Mucosa of gallbladder (tissue), 1 donor: Measurements from ENCODE around the gene DBN1. TPM values are rescaled to one million over a fixed set of nuclear protein-coding genes. Genes with fewer than 3 reads are reported as not detected.

Experiments
- DNase-seq: peaks from one replicate; pipeline ENCODE4 v3.0.0-alpha.2; 2020; ENCODE audit warnings: low spot score
- total RNA-seq: library from RNA; stranded (reverse); gene quantifications from one replicate; pipeline ENCODE4 v1.2.1, GENCODE V29; 2021
- donor health status: DM: no; HTN: no; CAD: no.

Gene DBN1
- 89.0 TPM for total RNA-seq

DNA sequence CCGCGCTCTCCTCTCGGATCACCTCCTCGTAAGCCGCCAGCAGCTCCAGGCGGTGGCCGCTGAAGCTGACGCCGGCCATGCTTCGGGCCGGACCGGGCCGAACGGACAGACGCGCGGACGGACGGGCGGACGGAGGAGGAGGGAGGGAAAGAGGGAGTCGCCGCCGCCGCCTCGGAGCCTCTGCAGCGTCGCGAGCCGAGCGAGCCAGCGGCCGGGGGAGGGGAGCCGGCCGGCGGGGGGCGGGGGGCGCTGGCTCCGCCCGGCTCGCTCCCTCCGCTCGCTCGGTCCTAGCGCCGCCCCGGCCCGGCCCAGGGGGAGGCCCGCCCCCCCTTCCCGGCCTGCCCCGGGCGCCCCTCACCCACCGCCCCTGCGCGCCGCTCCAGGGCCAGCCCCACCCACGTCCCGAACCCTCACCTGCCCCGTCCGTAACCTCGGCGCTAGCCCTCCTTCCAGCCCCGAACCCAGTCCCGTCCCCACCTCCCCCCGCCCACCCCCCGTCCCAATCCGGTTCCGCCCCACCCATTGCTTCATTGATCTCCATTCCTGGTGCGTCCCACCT is at the start of gene DBN1:
Gene DBN1 (minus strand): TSS at position 192 of the 559 bp plus-strand sequence. CDS start 113 bp downstream, at position 79.
- DNase-seq: no peak

GRCh38 chr5:177520916-177521513 is 47.6 kb upstream of the DBN1 start:
- DNase-seq: no peak

- no peak for DNase-seq
Observed at GRCh38 chr5:177520271-177520670, 46.8 kb upstream of the DBN1 start.

DNA sequence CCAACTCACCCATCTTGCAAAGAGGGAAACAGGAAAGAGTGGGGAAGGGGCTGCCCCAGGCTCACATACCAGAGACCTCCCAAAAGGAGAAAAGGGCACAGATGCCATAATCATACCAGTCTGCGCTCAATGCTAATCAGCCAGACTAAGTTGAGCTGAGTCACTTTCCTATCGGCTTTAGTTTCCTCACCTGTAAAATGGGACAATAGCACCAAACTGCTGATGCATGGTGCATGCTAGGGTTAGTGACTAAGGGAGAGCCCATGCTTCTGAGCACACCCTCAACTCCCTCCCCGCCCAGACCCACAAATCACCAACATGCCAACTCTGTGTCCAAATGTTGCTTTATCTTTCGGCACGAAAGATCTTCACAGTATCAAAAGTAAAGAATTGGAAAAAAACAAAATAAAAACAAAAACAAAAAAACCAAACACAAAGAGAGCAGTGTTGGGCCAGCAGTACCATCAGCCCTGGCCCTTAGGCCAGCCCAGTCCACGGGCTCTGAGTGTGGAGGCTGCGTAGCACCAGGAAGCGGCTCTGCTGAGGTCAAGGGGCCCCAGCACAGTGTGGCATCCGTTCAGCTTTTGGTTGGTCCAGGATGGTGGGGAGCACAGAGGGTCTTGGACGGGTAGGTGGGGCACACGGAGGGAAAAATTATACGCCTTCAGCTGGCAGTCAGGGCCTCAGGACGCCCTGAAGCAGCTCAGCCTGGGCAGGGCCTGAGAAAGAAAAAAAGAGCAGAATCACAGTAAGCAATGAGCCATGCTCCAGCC is 46.2 kb upstream of the DBN1 start:
- DNase-seq: no peak

DNA sequence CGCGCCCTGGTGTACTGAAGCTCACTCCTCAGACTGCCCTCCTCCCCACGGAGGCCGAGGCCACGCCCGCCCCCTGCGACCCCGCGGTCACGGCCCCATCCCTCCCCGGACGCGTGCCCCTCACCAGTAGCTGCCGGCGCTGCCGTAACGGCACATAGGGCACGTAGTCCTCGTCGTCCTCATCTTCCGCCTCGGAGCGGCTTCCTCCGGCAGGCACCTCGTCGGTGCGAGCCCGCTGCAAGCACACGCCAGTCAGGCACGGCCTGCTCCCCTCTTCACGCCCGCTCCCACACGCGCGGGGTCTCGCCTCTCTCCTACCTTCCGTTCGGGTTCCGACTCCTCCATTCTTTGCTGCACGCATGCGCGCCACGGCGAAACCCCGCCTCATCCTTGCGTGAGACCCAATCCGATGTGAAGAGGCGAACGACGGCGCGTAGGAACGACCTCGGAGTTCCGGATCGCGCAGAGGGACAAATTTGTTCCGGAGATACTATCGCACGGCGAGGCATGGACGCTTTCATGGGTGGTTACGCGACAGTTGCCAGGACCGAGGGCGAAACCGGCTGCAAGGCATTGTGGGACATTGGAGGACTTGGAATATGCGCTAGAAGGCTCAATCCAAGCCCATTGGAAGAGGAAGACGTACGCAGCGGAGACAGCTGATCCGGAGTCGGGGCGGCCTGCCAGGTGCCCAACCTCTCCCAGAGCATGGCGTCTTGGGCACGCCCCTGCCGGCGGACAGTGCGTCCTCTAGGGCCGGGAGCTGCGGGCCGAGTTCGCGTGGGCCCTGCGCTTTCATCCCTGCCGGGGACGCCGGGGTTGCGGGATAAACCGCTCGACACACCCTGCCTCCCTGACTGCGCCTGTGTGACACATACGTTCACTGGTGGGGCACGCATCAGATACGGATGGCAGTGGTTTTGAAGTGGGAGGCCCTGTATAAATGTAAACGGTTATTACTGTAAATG is 43.5 kb upstream of the DBN1 start, which contains the start of gene DDX41:
Gene DDX41 (minus strand): TSS at position 361 of the 968 bp plus-strand sequence. CDS start 16 bp downstream, at position 345.
- peak; percentile 98 for DNase-seq

- DNase-seq: no peak
Observed at GRCh38 chr5:177515580-177515979, 42.1 kb upstream of the DBN1 start.

- no peak for DNase-seq
Observed at GRCh38 chr5:177514541-177514940, 41.1 kb upstream of the DBN1 start.

DNA sequence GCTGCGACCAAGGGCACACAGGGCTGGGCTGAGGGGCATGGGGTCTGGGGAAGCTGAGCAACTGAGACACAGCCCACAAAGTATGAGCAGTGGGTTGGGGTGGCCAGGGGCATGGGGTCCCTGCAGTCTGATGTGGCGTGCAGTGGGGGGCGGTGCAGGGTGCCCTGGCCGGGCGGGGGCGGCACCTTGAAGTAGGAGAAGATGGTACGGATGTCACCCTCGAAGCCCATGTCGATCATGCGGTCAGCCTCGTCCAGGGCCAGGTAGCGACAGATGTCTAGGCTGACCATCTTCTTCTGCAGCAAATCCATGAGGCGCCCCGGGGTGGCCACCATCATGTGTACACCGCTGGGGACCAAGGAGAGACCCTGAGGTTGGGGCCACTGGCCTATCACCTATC is 40.1 kb upstream of the DBN1 start:
- DNase-seq: no peak

- no peak for DNase-seq
Observed at GRCh38 chr5:177512736-177513380, 39.4 kb upstream of the DBN1 start.

DNA sequence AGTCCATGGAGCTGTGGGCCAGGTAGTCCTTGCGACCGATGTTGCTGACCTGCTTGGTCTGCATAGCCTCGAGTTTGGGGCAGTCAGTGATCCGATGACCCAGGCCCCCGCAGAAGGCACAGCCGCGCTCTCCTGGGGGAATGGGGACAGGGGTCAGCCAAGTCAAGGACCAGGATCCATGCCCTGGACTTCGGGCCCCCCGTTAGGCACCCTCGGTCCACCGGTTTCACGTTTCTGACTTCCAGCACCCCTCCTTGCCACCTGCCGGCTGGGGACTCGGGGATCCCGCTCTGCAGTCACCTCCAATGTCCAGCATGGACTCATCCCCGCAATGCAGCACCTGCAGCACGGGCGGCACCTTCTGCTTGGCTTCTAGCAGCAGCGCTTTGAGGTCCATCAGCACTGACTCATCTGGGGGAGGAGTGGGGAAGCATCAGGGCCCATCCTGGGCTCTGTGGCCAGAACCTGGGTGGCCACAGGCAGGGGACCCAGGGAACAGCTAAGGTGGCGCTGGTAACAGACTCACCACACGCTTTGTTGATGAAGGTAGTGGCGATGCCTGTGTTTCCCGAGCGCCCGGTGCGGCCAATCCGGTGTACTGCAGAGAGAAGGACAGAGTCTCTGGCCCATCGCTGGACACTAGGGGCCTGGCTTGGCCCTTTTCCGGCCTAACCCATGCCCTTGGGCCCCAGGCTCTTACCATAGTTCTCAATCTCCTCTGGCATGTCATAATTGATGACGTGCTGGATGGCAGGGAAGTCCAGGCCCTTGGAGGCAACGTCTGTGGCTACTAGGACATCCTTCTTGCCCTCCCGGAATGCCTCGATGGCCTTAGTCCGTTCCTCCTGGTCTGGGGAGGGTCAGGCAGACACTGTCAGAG is 38.6 kb upstream of the DBN1 start:
- DNase-seq: no peak

- no peak for DNase-seq
Observed at GRCh38 chr5:177511181-177511580, 37.7 kb upstream of the DBN1 start.

- no peak for DNase-seq
Observed at GRCh38 chr5:177510567-177511053, 37.2 kb upstream of the DBN1 start.

GRCh38 chr5:177509991-177510566 is 36.6 kb upstream of the DBN1 start:
- no peak for DNase-seq

DNA sequence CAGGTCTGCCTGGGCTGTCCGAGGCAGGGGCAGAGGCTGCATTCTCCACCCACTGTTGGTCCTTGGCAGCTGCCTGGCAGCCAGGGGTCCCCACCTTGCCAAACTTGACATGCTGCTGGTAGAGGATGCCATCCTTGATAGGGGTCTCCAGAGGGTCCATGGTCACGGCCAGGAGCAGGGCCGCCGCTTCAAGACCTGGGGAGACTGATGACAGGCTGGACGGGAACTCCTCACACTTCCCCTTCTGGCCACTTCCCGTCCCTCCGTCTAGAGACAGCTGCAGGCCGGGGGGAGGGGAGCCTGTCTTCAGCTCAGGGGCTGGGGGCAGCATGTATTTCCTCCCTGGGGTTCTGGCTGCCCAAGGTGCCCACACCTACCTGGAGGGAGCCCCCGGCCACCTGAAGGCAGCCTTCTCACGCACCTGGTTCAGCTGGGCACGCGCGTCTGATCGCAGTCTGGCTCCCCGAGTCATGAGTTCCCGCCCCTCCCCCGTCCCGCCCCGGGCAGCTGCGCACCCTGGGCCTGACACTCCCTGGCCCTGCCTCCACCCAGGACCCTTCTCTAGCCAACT is 36.0 kb upstream of the DBN1 start, which contains the start of gene DOK3:
Gene DOK3 (minus strand): TSS at position 446 of the 571 bp plus-strand sequence. CDS start 286 bp downstream, at position 160.
- no peak for DNase-seq

DNA sequence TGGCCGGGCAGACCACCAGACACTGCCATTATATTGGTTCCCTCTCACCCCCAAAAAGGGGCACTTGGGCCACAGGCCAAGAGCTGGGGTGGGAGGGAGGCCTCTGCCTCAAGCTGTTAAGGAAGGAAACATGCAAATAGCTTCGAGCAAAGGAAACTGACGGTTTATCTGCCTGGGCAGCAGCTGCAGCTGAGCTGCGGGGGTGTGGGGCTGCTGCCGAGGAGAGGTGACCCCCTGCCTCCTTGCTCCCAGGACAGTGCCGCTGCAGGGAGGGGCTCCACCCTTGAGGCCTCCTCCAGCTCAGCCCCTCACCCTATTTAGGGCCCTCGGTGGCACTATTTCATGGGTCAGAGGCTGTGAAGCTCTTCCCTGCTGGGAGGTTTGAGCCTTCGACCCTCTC is 35.4 kb upstream of the DBN1 start:
- no peak for DNase-seq

DNA sequence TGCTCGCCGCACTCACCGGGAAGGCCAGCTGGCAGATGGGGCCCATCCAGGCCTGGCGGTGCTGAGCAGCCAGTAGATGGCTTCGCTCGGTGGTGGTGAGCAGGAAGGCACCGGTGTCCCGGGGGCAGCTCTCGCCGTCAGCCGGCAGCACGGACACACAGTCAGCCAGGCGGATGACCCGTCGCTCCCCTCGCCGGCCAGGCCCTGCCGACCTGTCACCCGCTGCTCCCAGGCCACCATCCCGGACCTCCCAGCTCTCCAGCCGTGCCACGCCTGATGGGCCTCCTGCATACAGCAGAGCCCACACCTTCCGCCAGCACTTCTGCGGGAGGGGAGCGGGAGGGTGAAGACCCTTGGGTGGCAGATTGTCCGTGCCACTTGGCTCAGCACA is 34.8 kb upstream of the DBN1 start:
- DNase-seq: no peak

DNA sequence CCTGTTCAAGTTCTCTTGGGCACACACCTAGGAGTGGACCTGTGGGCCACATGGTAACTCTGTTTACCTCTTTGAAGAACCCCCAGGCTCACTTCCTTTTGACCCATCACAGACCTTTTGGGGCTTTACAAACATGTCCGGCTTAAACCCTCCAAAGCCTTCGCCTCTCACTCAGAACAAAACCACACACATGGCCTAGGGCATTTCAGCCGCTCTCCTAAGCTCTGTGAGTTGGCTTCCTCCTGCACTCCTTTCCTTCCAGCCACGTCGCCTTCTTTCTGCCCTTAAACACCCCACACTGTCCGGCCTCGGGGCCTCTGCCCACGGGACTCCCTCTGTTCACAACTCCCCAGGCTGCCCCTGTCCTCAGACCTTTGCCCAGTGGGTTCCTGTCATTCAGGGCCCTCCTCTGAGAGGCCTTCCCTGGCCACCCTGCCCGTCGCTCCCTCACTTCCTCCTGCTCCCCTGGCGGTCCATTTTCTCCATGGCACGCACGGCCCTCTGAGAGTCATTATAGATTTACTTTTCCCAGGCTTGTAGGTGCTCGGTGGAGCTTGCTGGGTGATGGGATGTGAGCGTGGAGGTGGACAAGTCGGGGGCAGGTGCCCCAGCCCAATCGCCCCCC is 34.3 kb upstream of the DBN1 start:
- no peak for DNase-seq

- no peak for DNase-seq
Observed at GRCh38 chr5:177507165-177507564, 33.7 kb upstream of the DBN1 start.

- DNase-seq: no peak
Observed at GRCh38 chr5:177505075-177505474, 31.6 kb upstream of the DBN1 start.
